ENCODE data around the gene UGT8.
A peak's percentile ranks its signal among the peaks of the same experiment; 100 is the strongest.

Gene UGT8

DNA sequence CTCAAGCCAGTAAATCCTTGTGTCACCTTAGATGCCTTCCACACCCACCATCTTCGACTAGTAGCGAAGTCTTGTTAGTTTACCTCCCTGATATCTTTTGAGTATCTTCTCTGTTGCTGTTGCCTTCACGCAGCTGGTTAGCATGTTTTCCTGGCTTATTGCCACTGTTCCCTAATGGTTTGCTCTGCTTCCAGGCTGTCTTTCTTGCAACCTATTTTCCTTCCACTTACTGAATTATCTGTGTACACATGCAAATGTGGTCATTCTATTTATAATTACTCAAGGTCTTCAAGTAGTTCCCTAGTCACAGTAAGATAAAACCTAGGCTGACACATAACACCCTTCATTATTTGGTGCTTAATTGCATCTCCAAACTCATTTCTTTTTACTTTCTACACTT is 89.5 kb downstream of the UGT8 start:
- no peak for DNase-seq
- no peak for TF ChIP-seq CTCF (IDR thresholded peaks at IDR 0.05; ENCODE audit: low read depth, low read length)
- no peaks in the 10 kb centered on the region for H3K36me3 ChIP-seq

DNA sequence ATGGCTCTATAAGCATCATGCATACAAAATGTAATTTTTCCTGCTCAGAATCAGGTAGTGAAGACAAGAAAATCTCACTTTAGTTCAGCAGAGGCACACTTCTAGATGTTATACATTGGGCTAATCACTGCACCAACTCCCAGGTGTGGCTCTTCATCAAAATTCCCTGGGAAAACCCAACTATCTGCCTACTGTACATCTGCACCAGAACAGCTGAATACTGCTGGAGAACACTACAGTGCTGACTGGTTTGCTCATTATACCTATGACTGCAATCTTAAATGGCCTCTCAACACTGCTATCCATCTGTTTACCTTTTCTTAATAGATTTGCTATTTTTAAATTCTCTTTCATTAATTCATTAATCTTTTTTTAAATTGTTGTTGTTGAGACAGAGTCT is 92.0 kb downstream of the UGT8 start:
- DNase-seq = no peak
- Histone ChIP-seq H3K27me3 (ENCODE audit: insufficient read depth, low read depth, severe bottlenecking) (no peaks in the 10 kb centered on the region), H3K36me3 (no peaks in the 10 kb centered on the region), H3K9me3 (ENCODE audit: severe bottlenecking) (no peaks in the 10 kb centered on the region), H3K27ac (no peak overlapping the region), H3K4me3 (ENCODE audit: low read depth, low read length) (no peak overlapping the region)
- no peak for TF ChIP-seq CTCF (IDR thresholded peaks at IDR 0.05; ENCODE audit: low read depth, low read length)

More for the DNA sequence above, 89.5 kb downstream of the UGT8 start:
- no peaks in the 10 kb centered on the region for H3K9me3 ChIP-seq (ENCODE audit: severe bottlenecking)
- no peak overlapping the region for H3K27ac ChIP-seq
- no peak overlapping the region for H3K4me3 ChIP-seq (ENCODE audit: low read depth, low read length)
- no peaks in the 10 kb centered on the region for H3K27me3 ChIP-seq (ENCODE audit: insufficient read depth, low read depth, severe bottlenecking)

GRCh38 chr4:114691865-114692264 is 93.3 kb downstream of the UGT8 start:
- no peak overlapping the region for H3K27ac ChIP-seq

DNA sequence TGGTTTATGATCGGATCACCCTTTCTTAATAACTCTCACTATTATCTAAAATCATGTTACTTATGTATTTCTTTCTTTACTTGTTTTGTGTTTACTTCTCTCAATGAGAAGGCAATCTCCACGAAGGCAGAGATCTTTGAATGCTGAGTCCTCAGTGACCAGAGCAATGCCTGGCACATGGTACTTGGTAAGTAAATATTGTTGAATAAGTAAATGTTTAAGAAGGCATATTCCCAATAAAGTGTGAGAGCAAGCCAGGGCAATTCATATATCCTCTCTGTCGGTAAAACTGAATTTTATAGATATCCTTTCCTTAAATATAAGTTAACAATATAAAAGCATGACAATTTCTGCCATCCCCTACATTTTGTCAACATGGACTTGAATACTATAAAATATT is 94.4 kb downstream of the UGT8 start:
- H3K36me3 ChIP-seq = no peaks in the 10 kb centered on the region

More at GRCh38 chr4:114691865-114692264, 93.3 kb downstream of the UGT8 start:
- DNase-seq = no peak
- Histone ChIP-seq H3K36me3 (no peaks in the 10 kb centered on the region), H3K9me3 (ENCODE audit: severe bottlenecking) (no peaks in the 10 kb centered on the region), H3K27me3 (ENCODE audit: insufficient read depth, low read depth, severe bottlenecking) (no peaks in the 10 kb centered on the region), H3K4me3 (ENCODE audit: low read depth, low read length) (no peak overlapping the region)
- no peak for TF ChIP-seq CTCF (IDR thresholded peaks at IDR 0.05; ENCODE audit: low read depth, low read length)

GRCh38 chr4:114694770-114695169 is 96.2 kb downstream of the UGT8 start:
- TF ChIP-seq CTCF (IDR thresholded peaks at IDR 0.05; ENCODE audit: low read depth, low read length) = 0 out of 2 replicates have a peak, but pooled peaks have one; percentile 4

More for the DNA sequence above, 94.4 kb downstream of the UGT8 start:
- H3K27me3 ChIP-seq (ENCODE audit: insufficient read depth, low read depth, severe bottlenecking) = no peaks in the 10 kb centered on the region
- no peaks in the 10 kb centered on the region for H3K9me3 ChIP-seq (ENCODE audit: severe bottlenecking)
- no peak overlapping the region for H3K4me3 ChIP-seq (ENCODE audit: low read depth, low read length)
- H3K27ac ChIP-seq = no peak overlapping the region
- TF ChIP-seq CTCF (IDR thresholded peaks at IDR 0.05; ENCODE audit: low read depth, low read length) = no peak
- DNase-seq = no peak

DNA sequence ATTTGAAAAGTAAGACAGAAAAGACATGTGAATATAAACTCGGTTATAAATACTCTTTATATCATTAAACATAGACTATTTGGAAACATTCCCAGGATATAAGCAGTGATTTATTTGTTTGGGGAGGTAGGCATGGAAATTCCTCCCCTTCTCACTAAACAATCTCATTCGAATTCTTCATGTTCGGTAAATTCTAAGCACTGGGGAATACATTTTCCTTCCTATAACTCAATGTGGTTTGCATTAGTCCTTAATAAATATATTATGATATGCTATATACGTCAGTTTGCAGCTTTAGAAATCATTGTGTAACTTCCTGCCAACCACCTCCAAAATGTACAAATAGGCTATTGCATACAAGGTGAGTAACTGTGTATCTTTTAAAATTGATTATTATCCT is 99.6 kb downstream of the UGT8 start:
- TF ChIP-seq CTCF (IDR thresholded peaks at IDR 0.05; ENCODE audit: low read depth, low read length) = no peak
- Histone ChIP-seq H3K9me3 (ENCODE audit: severe bottlenecking) (no peaks in the 10 kb centered on the region), H3K27ac (no peak overlapping the region), H3K36me3 (no peaks in the 10 kb centered on the region), H3K27me3 (ENCODE audit: insufficient read depth, low read depth, severe bottlenecking) (no peaks in the 10 kb centered on the region), H3K4me3 (ENCODE audit: low read depth, low read length) (no peak overlapping the region)
- no peak for DNase-seq

More at GRCh38 chr4:114694770-114695169, 96.2 kb downstream of the UGT8 start:
- H3K9me3 ChIP-seq (ENCODE audit: severe bottlenecking) = no peaks in the 10 kb centered on the region
- H3K4me3 ChIP-seq (ENCODE audit: low read depth, low read length) = no peak overlapping the region
- H3K27ac ChIP-seq = no peak overlapping the region
- no peaks in the 10 kb centered on the region for H3K27me3 ChIP-seq (ENCODE audit: insufficient read depth, low read depth, severe bottlenecking)
- DNase-seq = no peak
- H3K36me3 ChIP-seq = no peaks in the 10 kb centered on the region

Measured in WERI-Rb-1 (cell line).